HCT116 (cell line): ENCODE measurements around the gene BST1. TPM values are rescaled to one million over a fixed set of nuclear protein-coding genes. Genes with fewer than 3 reads are reported as not detected.

Experiments used
- ATAC-seq: fragments of 200-7000 bp; cut with Tn5 transposase; 2 replicates; pipeline ENCODE4 v1.9.1; 2020; ENCODE audit warnings: mild to moderate bottlenecking, moderate library complexity
- BruUV-seq: library from RNA; stranded (reverse); fragments of 400-500 nt; replicated peaks from 2 replicates; lab custom pipeline; 2021; lab: Mats Ljungman, UMichigan
- CTCF ChIA-PET: fragments of 300-600 bp; sonication (Branson Sonifier 250); formaldehyde crosslinking; loops from one replicate; lab custom pipeline; 2021; ENCODE audit warnings: antibody characterized with exemption; lab: Charles Lee
- POLR2A ChIA-PET: fragments of 300-600, 350-600 bp; sonication (Branson Sonifier 250); formaldehyde crosslinking; loops from one replicate; lab custom pipeline; 2021; ENCODE audit warnings: antibody characterized with exemption; lab: Charles Lee
- RAD21 ChIA-PET, 2 experiments: fragments of 300-600 bp; sonication (Branson Sonifier 250); formaldehyde crosslinking; loops; one replicate each; lab custom pipeline; 2023; ENCODE audit warnings: low total read pairs in 2 of 2; ENCODE audit not compliant: uncharacterized antibody in 2 of 2, unreplicated experiment in 2 of 2, low non-redundant PET in 1 of 2; lab: Charles Lee
- DNase-seq: peaks from one replicate; pipeline ENCODE4 v3.0.0-alpha.2; 2010; ENCODE audit warnings: low read depth, low spot score
- H2AFZ ChIP-seq: fragments of 200-600 bp; shearing (Covaris generic), sonication (generic); 2 replicates; pipeline ENCODE4 v1.6.1; 2017; ENCODE audit warnings: low read depth, mixed run types, mixed read lengths, antibody characterized with exemption, low read length; ENCODE audit not compliant: poor library complexity, severe bottlenecking
- H3K27ac ChIP-seq: 2 replicates; pipeline ENCODE4 v1.5.1; 2012; ENCODE audit warnings: low read depth, low read length
- H3K27me3 ChIP-seq: fragments of 200-600 bp; sonication (generic); 2 replicates; pipeline ENCODE4 v1.6.1; 2016; ENCODE audit warnings: mixed run types, low read length, mixed read lengths; ENCODE audit not compliant: insufficient read depth
- H3K36me3 ChIP-seq, 2 experiments: fragments of 200-500 bp in 1 of 2; fragments of 200-600 bp in 1 of 2; sonication (Bioruptor generic) in 1 of 2; sonication (generic) in 1 of 2; 2 replicates each; pipeline versions ENCODE4 v1.5.1 to v1.6.1; 2014 to 2016; ENCODE audit warnings: low read length in 2 of 2, inconsistent platforms in 1 of 2, mixed read lengths in 1 of 2, mixed run types in 1 of 2; ENCODE audit not compliant: insufficient read depth in 2 of 2, control insufficient read depth in 1 of 2
- H3K4me1 ChIP-seq, 2 experiments: fragments of 200-600 bp in 1 of 2; sonication (generic) in 1 of 2; 2 replicates each; pipeline versions ENCODE4 v1.5.1 to v1.6.1; 2012 to 2017; ENCODE audit warnings: low read length in 2 of 2, inconsistent platforms in 1 of 2, mild to moderate bottlenecking in 1 of 2, mixed read lengths in 1 of 2, mixed run types in 1 of 2, moderate library complexity in 1 of 2; ENCODE audit not compliant: insufficient read depth in 2 of 2, control insufficient read depth in 1 of 2
- H3K4me2 ChIP-seq: fragments of 200-600 bp; sonication (generic); 2 replicates; pipeline ENCODE4 v1.6.1; 2017; ENCODE audit warnings: mixed run types, low read length, mixed read lengths
- H3K4me3 ChIP-seq, 2 experiments: fragments of 200-600 bp in 1 of 2; sonication (generic) in 1 of 2; replicated peaks in 1 of 2; 2 replicates each; pipeline ENCODE4 v1.5.1; 2011 to 2016; ENCODE audit warnings: low read length in 2 of 2, control low read depth in 1 of 2, low read depth in 1 of 2, mild to moderate bottlenecking in 1 of 2, mixed read lengths in 1 of 2, mixed run types in 1 of 2
- H3K79me2 ChIP-seq: fragments of 200-600 bp; sonication (generic); 2 replicates; pipeline ENCODE4 v1.6.1; 2017; ENCODE audit warnings: mild to moderate bottlenecking, mixed run types, low read length, moderate library complexity, mixed read lengths; ENCODE audit not compliant: insufficient read depth
- H3K9ac ChIP-seq: fragments of 200-600 bp; sonication (generic); 2 replicates; pipeline ENCODE4 v1.6.1; 2016; ENCODE audit warnings: low read length, mixed read lengths
- H3K9me2 ChIP-seq: fragments of 200-600 bp; sonication (generic), shearing (Covaris generic); 2 replicates; pipeline ENCODE4 v1.6.1; 2017; ENCODE audit warnings: mixed run types, mild to moderate bottlenecking, moderate library complexity; ENCODE audit not compliant: insufficient read depth
- H3K9me3 ChIP-seq, 2 experiments: fragments of 200-500 bp in 1 of 2; fragments of 200-600 bp in 1 of 2; sonication (Bioruptor generic) in 1 of 2; sonication (generic) in 1 of 2; 2 replicates each; pipeline ENCODE4 v1.6.1; 2014 to 2017; ENCODE audit warnings: low read length in 2 of 2, mixed read lengths in 2 of 2, inconsistent platforms in 1 of 2, low read depth in 1 of 2, mild to moderate bottlenecking in 1 of 2, mixed run types in 1 of 2, moderate library complexity in 1 of 2; ENCODE audit not compliant: control insufficient read depth in 1 of 2, insufficient read depth in 1 of 2
- H4K20me1 ChIP-seq: fragments of 200-600 bp; sonication (generic), shearing (Covaris generic); 2 replicates; pipeline ENCODE4 v1.6.1; 2017; ENCODE audit warnings: mixed run types, mild to moderate bottlenecking, moderate library complexity; ENCODE audit not compliant: insufficient read depth
- CEBPB ChIP-seq: IDR thresholded peaks from 2 replicates; pipeline ENCODE4 v1.6.1; 2012; ENCODE audit warnings: low read depth
- EGR1 ChIP-seq: IDR thresholded peaks from 2 replicates; pipeline ENCODE4 v1.6.1; 2012; ENCODE audit warnings: low read depth
- EZH2phosphoT487 ChIP-seq: fragments of 200-600 bp; IDR thresholded peaks from 2 replicates; pipeline ENCODE4 v1.6.1; 2018; ENCODE audit warnings: antibody characterized with exemption, borderline replicate concordance
- JUND ChIP-seq: IDR thresholded peaks from 2 replicates; pipeline ENCODE4 v1.6.1; 2012
- POLR2A ChIP-seq: IDR thresholded peaks from 2 replicates; pipeline ENCODE4 v1.7.0; 2011; ENCODE audit warnings: borderline replicate concordance; ENCODE audit not compliant: insufficient read depth, insufficient read length; ENCODE audit errors: extremely low read depth
- RAD21 ChIP-seq: IDR thresholded peaks from 2 replicates; pipeline ENCODE4 v1.6.1; 2012; ENCODE audit warnings: low read depth, mild to moderate bottlenecking
- SIN3A ChIP-seq: IDR thresholded peaks from 2 replicates; pipeline ENCODE4 v1.6.1; 2012; ENCODE audit warnings: low read depth
- SP1 ChIP-seq: IDR thresholded peaks from 2 replicates; pipeline ENCODE4 v1.6.1; 2012; ENCODE audit warnings: low read depth
- TCF7L2 ChIP-seq: IDR thresholded peaks from 2 replicates; pipeline ENCODE4 v1.7.0; 2011; ENCODE audit warnings: borderline replicate concordance, inconsistent platforms; ENCODE audit not compliant: insufficient read depth, insufficient read length; ENCODE audit errors: extremely low read depth
- ZNF274 ChIP-seq: fragments of 200-500 bp; sonication (Bioruptor generic); IDR thresholded peaks from 2 replicates; pipeline ENCODE4 v1.6.1; 2014; ENCODE audit warnings: mild to moderate bottlenecking, low read depth, low read length, inconsistent platforms
- intact Hi-C: fragments of 100-400 bp; cut with micrococcal nuclease; formaldehyde crosslinking; loops from 2 replicates; pipeline ENCODE4 v1.10.0; 2022
- total RNA-seq: library from RNA; stranded (reverse); gene quantifications from one replicate; pipeline ENCODE4 v1.2.1, GENCODE V29; 2021; ENCODE audit not compliant: unreplicated experiment
- TF ChIP-seq, protein P1 (sequence below), 3 experiments: fragments of 200-600 bp in 1 of 3; sonication (generic) in 1 of 3; IDR thresholded peaks in 2 of 3; conservative IDR thresholded peaks in 1 of 3; 2 replicates each; pipeline ENCODE4 v1.5.1; 2012 to 2017; ENCODE audit warnings: low read depth in 2 of 3, low read length in 2 of 3, antibody characterized with exemption in 1 of 3, borderline replicate concordance in 1 of 3, control low read depth in 1 of 3, mild to moderate bottlenecking in 1 of 3, mixed read lengths in 1 of 3, mixed run types in 1 of 3, moderate library complexity in 1 of 3; ENCODE audit not compliant: insufficient read depth in 1 of 3
- TF ChIP-seq, protein P2 (sequence below): IDR thresholded peaks from 2 replicates; pipeline ENCODE4 v1.6.1; 2012
- TF ChIP-seq, protein P3 (sequence below): IDR thresholded peaks from 2 replicates; pipeline ENCODE4 v1.6.1; 2012; ENCODE audit warnings: low read depth

The BST1 gene
- total RNA-seq, 1 experiment from 2014 or later, result 0.44 TPM

DNA sequence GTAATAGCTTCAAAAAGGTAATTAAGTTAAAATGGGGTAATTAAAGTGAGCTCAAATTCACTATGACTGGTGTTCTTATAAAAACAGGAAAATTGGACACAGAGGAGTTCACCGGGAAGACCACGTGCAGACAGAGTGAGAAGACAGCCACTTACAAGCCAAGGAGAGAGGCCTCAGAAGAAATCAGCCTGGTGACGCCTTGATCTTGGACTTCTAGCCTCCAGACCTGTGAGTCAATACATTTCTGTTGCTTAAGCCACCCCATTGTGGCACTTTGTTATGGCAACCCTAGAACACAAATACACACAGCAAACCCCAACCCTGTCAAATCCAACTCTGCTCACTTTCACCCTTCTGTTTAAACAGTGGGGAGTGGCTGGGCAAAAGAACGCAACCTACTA is 71.2 kb downstream of the BST1 start:
- no peak overlapping the region for H3K27ac ChIP-seq
- CTCF ChIA-PET, result no interaction called here
- H3K36me3 ChIP-seq, result no peaks in the 10 kb centered on the region
- no peak overlapping the region for H2AFZ ChIP-seq
- intact Hi-C loops, result no loop called here
- no peak overlapping the region for H3K4me3 ChIP-seq
- ATAC-seq, result no peak
- no peaks in the 10 kb centered on the region for H3K4me1 ChIP-seq
- no peak overlapping the region for H3K9ac ChIP-seq
- H3K9me2 ChIP-seq, result no peaks in the 10 kb centered on the region
- peaks cover 18% of the 10 kb centered on the region for H3K27me3 ChIP-seq
- H3K9me3 ChIP-seq, result no peaks in the 10 kb centered on the region
- RAD21 ChIA-PET, result no interaction called here
- no TSS peak for BruUV-seq
- no peak overlapping the region for H3K4me2 ChIP-seq
- H3K79me2 ChIP-seq, result no peaks in the 10 kb centered on the region
- POLR2A ChIA-PET, result no interaction called here
- no peak for DNase-seq
- TF ChIP-seq SIN3A (no peak), EGR1 (no peak), JUND (no peak), RAD21 (no peak), ZNF274 (no peak)
- TF ChIP-seq, protein P1, sequence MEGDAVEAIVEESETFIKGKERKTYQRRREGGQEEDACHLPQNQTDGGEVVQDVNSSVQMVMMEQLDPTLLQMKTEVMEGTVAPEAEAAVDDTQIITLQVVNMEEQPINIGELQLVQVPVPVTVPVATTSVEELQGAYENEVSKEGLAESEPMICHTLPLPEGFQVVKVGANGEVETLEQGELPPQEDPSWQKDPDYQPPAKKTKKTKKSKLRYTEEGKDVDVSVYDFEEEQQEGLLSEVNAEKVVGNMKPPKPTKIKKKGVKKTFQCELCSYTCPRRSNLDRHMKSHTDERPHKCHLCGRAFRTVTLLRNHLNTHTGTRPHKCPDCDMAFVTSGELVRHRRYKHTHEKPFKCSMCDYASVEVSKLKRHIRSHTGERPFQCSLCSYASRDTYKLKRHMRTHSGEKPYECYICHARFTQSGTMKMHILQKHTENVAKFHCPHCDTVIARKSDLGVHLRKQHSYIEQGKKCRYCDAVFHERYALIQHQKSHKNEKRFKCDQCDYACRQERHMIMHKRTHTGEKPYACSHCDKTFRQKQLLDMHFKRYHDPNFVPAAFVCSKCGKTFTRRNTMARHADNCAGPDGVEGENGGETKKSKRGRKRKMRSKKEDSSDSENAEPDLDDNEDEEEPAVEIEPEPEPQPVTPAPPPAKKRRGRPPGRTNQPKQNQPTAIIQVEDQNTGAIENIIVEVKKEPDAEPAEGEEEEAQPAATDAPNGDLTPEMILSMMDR (IDR thresholded peaks at IDR 0.05 in 2 of 3, conservative IDR thresholded peaks at IDR 0.05 in 1 of 3; ENCODE audit: borderline replicate concordance in 1 of 3, insufficient read depth in 1 of 3, low read depth in 2 of 3, low read length in 2 of 3), result no peak
- H4K20me1 ChIP-seq, result no peaks in the 10 kb centered on the region

DNA sequence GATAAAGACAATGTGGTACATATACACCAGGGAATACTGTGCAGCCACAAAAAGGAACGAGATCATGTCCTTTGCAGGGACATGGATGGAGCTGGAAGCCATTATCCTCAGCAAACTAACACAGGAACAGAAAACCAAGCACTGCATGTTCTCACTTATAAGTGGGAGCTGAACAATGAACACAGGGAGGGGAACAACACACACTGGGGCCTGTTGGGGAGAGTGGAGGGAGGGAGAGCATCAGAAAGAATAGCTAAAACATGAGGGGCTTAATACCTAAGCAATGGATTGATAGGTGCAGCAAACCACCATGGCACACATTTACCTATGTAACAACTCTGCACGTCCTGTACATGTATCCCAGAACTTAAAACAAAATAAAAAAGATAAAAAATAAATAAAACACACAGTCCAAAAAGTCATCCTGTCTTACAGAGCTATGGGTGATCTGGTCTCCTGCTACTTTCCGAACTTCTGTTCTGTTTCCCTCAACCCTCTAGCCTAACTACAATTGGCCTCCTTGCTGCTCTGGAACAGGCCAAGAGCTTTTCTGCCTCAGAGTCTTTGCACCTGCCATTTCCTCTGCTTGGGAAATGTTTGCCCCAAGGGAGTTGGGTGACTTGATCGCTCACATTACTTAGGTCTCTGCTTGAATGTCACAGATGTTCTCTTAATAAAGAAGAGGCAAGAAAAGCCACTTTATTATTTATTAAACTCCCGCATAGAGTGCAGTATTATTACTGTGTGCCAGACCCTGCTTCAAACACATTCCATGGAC is 74.2 kb downstream of the BST1 start:
- no peaks in the 10 kb centered on the region for H3K79me2 ChIP-seq
- DNase-seq (no peak), ATAC-seq (no peak)
- H3K9me3 ChIP-seq, result no peaks in the 10 kb centered on the region
- POLR2A ChIA-PET, result no interaction called here
- H3K9me2 ChIP-seq, result no peaks in the 10 kb centered on the region
- RAD21 ChIA-PET, result no interaction called here
- H2AFZ ChIP-seq, result no peak overlapping the region
- no peak overlapping the region for H3K9ac ChIP-seq
- H3K27ac ChIP-seq, result no peak overlapping the region
- H4K20me1 ChIP-seq, result no peaks in the 10 kb centered on the region
- CTCF ChIA-PET, result no interaction called here
- intact Hi-C loops, result no loop called here
- no peak overlapping the region for H3K4me2 ChIP-seq
- no peak overlapping the region for H3K4me3 ChIP-seq
- BruUV-seq, result no TSS peak
- H3K36me3 ChIP-seq, result no peaks in the 10 kb centered on the region
- H3K4me1 ChIP-seq, result no peaks in the 10 kb centered on the region
- H3K27me3 ChIP-seq, result peaks cover 16% of the 10 kb centered on the region
- TF ChIP-seq POLR2A (no peak), SP1 (no peak), CEBPB (no peak), EZH2phosphoT487 (no peak), EGR1 (no peak), TCF7L2 (no peak), RAD21 (no peak)
- TF ChIP-seq, protein P2, sequence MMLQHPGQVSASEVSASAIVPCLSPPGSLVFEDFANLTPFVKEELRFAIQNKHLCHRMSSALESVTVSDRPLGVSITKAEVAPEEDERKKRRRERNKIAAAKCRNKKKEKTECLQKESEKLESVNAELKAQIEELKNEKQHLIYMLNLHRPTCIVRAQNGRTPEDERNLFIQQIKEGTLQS, result no peak
- TF ChIP-seq, protein P3, sequence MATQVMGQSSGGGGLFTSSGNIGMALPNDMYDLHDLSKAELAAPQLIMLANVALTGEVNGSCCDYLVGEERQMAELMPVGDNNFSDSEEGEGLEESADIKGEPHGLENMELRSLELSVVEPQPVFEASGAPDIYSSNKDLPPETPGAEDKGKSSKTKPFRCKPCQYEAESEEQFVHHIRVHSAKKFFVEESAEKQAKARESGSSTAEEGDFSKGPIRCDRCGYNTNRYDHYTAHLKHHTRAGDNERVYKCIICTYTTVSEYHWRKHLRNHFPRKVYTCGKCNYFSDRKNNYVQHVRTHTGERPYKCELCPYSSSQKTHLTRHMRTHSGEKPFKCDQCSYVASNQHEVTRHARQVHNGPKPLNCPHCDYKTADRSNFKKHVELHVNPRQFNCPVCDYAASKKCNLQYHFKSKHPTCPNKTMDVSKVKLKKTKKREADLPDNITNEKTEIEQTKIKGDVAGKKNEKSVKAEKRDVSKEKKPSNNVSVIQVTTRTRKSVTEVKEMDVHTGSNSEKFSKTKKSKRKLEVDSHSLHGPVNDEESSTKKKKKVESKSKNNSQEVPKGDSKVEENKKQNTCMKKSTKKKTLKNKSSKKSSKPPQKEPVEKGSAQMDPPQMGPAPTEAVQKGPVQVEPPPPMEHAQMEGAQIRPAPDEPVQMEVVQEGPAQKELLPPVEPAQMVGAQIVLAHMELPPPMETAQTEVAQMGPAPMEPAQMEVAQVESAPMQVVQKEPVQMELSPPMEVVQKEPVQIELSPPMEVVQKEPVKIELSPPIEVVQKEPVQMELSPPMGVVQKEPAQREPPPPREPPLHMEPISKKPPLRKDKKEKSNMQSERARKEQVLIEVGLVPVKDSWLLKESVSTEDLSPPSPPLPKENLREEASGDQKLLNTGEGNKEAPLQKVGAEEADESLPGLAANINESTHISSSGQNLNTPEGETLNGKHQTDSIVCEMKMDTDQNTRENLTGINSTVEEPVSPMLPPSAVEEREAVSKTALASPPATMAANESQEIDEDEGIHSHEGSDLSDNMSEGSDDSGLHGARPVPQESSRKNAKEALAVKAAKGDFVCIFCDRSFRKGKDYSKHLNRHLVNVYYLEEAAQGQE, result no peak
